SHP77 (cell line): ENCODE measurements around the gene NRBF2.
"Not testable (repeated sequence)": the region's sequence is repeated elsewhere in the genome, so short reads cannot be mapped to it uniquely, and the experiment has no call there.

Source experiments
- DNase-seq, 2 experiments: peaks; one replicate each; lab custom pipeline; 2025; lab: John Stamatoyannopoulos, UW

The NRBF2 gene

GRCh38 chr10:63119041-63119440, 14.1 kb upstream of the NRBF2 start:
- DNase-seq = no peak

GRCh38 chr10:63120554-63120953, 12.6 kb upstream of the NRBF2 start:
- DNase-seq = no peak

GRCh38 chr10:63123727-63124362, 9.3 kb upstream of the NRBF2 start:
- DNase-seq = no peak

GRCh38 chr10:63125459-63125858, 7.7 kb upstream of the NRBF2 start:
- DNase-seq = no peak

- DNase-seq = no peak
Measured at GRCh38 chr10:63128443-63128842, 4.7 kb upstream of the NRBF2 start.

- DNase-seq = no peak
Measured at GRCh38 chr10:63129888-63130287, 3.2 kb upstream of the NRBF2 start.

- no peak for DNase-seq
Measured at GRCh38 chr10:63132651-63133055, 475 bp upstream of the NRBF2 start.

- no peak for DNase-seq
Measured at GRCh38 chr10:63133821-63134557, 861 bp downstream of the NRBF2 start.

GRCh38 chr10:63137306-63137705, 4.2 kb downstream of the NRBF2 start:
- DNase-seq = no peak

- no peak for DNase-seq
Measured at GRCh38 chr10:63140077-63140476, 6.9 kb downstream of the NRBF2 start.

- no peak for DNase-seq
Measured at GRCh38 chr10:63142136-63142535, 9.0 kb downstream of the NRBF2 start.

- DNase-seq = no peak
Measured at GRCh38 chr10:63143987-63144386, 10.9 kb downstream of the NRBF2 start.

GRCh38 chr10:63145782-63146181, 12.7 kb downstream of the NRBF2 start:
- no peak for DNase-seq

GRCh38 chr10:63146503-63146902, 13.4 kb downstream of the NRBF2 start:
- DNase-seq = no peak

GRCh38 chr10:63150745-63151144, 17.6 kb downstream of the NRBF2 start:
- DNase-seq = no peak

- DNase-seq = not testable (repeated sequence)
Measured at GRCh38 chr10:63153868-63154545, 20.9 kb downstream of the NRBF2 start.

- DNase-seq = no peak
Measured at GRCh38 chr10:63154546-63155387, 21.6 kb downstream of the NRBF2 start.

GRCh38 chr10:63155388-63156020, 22.4 kb downstream of the NRBF2 start:
- DNase-seq = no peak

- DNase-seq = no peak
Measured at GRCh38 chr10:63156236-63156635, 23.1 kb downstream of the NRBF2 start.

GRCh38 chr10:63157845-63158624, 24.9 kb downstream of the NRBF2 start:
- peak; percentile 27 to 51 for DNase-seq

GRCh38 chr10:63161592-63161991, 28.5 kb downstream of the NRBF2 start:
- no peak for DNase-seq
